RWPE2 (cell line): ENCODE results near the gene SLC1A4.

ENCODE experiments used
- ATAC-seq: fragments of 200-7000 bp; cut with Tn5 transposase; 3 replicates; pipeline ENCODE4 v1.9.1; 2021; ENCODE audit warnings: low read depth
- DNase-seq: peaks from one replicate; pipeline ENCODE4 v3.0.0-alpha.2; 2020; ENCODE audit warnings: low spot score
- H3K27ac ChIP-seq: fragments of 450-650 bp; 2 replicates; pipeline ENCODE4 v1.5.1; 2017; ENCODE audit warnings: mild to moderate bottlenecking; ENCODE audit not compliant: poor library complexity, severe bottlenecking
- H3K27me3 ChIP-seq: fragments of 250-450 bp; sonication (Bioruptor Pico); 2 replicates; pipeline ENCODE4 v1.5.1; 2021; ENCODE audit warnings: mild to moderate bottlenecking, moderate library complexity; ENCODE audit not compliant: insufficient read depth, poor library complexity, severe bottlenecking
- H3K36me3 ChIP-seq: fragments of 250-450 bp; sonication (Bioruptor Pico); 2 replicates; pipeline ENCODE4 v1.5.1; 2020; ENCODE audit warnings: low read depth, mild to moderate bottlenecking, moderate library complexity
- H3K4me1 ChIP-seq: fragments of 250-450 bp; sonication (Bioruptor Pico); 2 replicates; pipeline ENCODE4 v1.5.1; 2021; ENCODE audit warnings: mild to moderate bottlenecking, moderate library complexity; ENCODE audit not compliant: insufficient read depth, poor library complexity, severe bottlenecking
- H3K4me3 ChIP-seq: fragments of 250-450 bp; sonication (Bioruptor Pico); 2 replicates; pipeline ENCODE4 v1.5.1; 2021; ENCODE audit warnings: mild to moderate bottlenecking, moderate library complexity; ENCODE audit not compliant: severe bottlenecking
- H3K9me3 ChIP-seq: fragments of 250-450 bp; sonication (Bioruptor Pico); 2 replicates; pipeline ENCODE4 v1.5.1; 2021; ENCODE audit warnings: mild to moderate bottlenecking, moderate library complexity; ENCODE audit not compliant: severe bottlenecking
- TF ChIP-seq, protein P1 (sequence below): fragments of 450-650 bp; IDR thresholded peaks from one replicate; pipeline ENCODE4 v1.5.1; 2017; ENCODE audit warnings: mild to moderate bottlenecking, moderate library complexity; ENCODE audit not compliant: poor library complexity, severe bottlenecking

SLC1A4 gene

DNA sequence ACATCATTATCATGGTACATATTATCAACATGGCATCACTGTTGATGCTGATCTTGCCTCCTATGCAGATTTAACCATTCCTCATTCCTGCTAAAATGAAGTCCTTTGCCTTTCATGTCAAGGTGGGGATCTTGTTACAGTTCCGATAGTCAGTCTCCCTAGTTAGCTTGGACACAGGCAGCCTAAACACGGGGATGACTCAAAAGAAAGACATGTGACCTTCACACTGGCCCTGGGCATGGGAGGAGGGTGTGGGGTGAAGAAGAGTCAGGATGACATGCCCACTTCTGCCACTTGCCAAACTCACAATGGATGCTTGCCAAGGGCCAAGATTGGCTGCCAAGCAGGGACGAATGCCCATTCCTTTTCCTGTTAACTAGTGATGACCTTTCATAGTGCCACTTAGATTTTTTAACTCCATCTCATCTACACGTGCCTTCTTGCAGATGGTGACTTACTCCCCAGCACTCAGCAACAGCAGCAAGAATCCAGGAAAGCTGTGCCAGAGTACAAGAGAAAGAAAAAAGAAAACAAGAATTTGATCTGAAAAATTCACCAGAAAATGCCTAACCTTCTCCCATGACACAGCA lies 13.9 kb upstream of the SLC1A4 start:
- H3K36me3 ChIP-seq, result no peaks in the 10 kb centered on the region
- H3K27ac ChIP-seq, result no peak overlapping the region
- peaks cover 20% of the 10 kb centered on the region for H3K4me1 ChIP-seq
- DNase-seq (peak; percentile 78), ATAC-seq (peak; percentile 94)
- no peaks in the 10 kb centered on the region for H3K9me3 ChIP-seq
- no peaks in the 10 kb centered on the region for H3K27me3 ChIP-seq
- TF ChIP-seq, protein P1, sequence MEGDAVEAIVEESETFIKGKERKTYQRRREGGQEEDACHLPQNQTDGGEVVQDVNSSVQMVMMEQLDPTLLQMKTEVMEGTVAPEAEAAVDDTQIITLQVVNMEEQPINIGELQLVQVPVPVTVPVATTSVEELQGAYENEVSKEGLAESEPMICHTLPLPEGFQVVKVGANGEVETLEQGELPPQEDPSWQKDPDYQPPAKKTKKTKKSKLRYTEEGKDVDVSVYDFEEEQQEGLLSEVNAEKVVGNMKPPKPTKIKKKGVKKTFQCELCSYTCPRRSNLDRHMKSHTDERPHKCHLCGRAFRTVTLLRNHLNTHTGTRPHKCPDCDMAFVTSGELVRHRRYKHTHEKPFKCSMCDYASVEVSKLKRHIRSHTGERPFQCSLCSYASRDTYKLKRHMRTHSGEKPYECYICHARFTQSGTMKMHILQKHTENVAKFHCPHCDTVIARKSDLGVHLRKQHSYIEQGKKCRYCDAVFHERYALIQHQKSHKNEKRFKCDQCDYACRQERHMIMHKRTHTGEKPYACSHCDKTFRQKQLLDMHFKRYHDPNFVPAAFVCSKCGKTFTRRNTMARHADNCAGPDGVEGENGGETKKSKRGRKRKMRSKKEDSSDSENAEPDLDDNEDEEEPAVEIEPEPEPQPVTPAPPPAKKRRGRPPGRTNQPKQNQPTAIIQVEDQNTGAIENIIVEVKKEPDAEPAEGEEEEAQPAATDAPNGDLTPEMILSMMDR, result no peak
- no peak overlapping the region for H3K4me3 ChIP-seq

DNA sequence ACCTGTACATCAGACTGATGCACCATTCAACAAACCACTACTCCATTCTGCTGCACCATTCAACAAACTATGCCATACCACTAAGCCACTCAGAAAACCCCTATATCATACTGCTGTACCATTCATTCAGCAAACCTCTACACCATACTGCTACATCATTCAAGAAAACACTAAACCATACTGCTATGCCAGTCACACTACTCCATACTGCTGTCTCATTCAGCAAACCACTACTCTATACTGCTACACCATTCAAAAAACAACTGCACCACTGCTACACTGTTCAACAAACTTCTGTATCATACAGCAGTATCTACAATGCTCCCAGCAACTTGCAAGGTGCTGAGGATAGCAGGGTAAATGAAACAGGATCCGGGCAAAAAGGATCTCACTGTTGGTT lies 12.9 kb upstream of the SLC1A4 start:
- DNase-seq (no peak), ATAC-seq (no peak)
- TF ChIP-seq, protein P1, result no peak
- Histone ChIP-seq H3K4me3 (no peak overlapping the region), H3K9me3 (no peaks in the 10 kb centered on the region), H3K36me3 (no peaks in the 10 kb centered on the region), H3K27ac (no peak overlapping the region), H3K4me1 (peaks cover 20% of the 10 kb centered on the region), H3K27me3 (no peaks in the 10 kb centered on the region)

- H3K27ac ChIP-seq, result no peak overlapping the region
Observed at GRCh38 chr2:64978514-64979268, 10.5 kb upstream of the SLC1A4 start.

GRCh38 chr2:64979744-64980143 lies 9.5 kb upstream of the SLC1A4 start:
- H3K36me3 ChIP-seq, result no peaks in the 10 kb centered on the region
- peaks cover 17% of the 10 kb centered on the region for H3K4me1 ChIP-seq
- TF ChIP-seq, protein P1, result no peak
- H3K27ac ChIP-seq, result peak overlapping the region; percentile 30
- no peaks in the 10 kb centered on the region for H3K9me3 ChIP-seq
- H3K4me3 ChIP-seq, result no peak overlapping the region
- H3K27me3 ChIP-seq, result peaks cover 3% of the 10 kb centered on the region
- ATAC-seq (peak; percentile 38; the same call in 2 of the 3 replicates), DNase-seq (no peak)

More at GRCh38 chr2:64978514-64979268, 10.5 kb upstream of the SLC1A4 start:
- 0 out of 3 replicates have a peak, but pooled peaks have one; percentile 32 for ATAC-seq
- no peaks in the 10 kb centered on the region for H3K36me3 ChIP-seq
- H3K4me3 ChIP-seq, result no peak overlapping the region
- DNase-seq, result no peak
- TF ChIP-seq, protein P1, result no peak
- H3K9me3 ChIP-seq, result no peaks in the 10 kb centered on the region
- H3K27me3 ChIP-seq, result peaks cover 3% of the 10 kb centered on the region
- peaks cover 20% of the 10 kb centered on the region for H3K4me1 ChIP-seq

DNA sequence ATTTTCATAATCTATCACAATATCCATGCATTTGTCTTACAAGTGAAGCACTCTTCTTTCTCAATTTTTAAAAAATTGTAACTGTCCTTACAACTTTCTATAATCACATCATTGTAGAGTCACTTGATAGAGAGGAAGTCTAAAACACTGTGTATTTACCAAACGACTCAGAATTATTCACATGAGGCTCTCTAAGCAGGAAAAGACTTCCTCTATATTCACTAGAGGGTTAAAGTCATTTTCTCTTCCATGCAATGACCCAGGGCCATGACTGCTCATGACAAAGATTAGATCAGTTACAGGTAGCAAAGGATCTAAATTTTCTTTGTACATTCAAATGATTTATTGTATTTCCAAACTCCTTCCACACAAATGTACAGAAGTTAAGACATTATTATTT lies 9.0 kb upstream of the SLC1A4 start:
- DNase-seq (no peak), ATAC-seq (no peak)
- H3K27me3 ChIP-seq, result peaks cover 3% of the 10 kb centered on the region
- peak overlapping the region; percentile 30 for H3K27ac ChIP-seq
- H3K9me3 ChIP-seq, result no peaks in the 10 kb centered on the region
- TF ChIP-seq, protein P1, result no peak
- no peaks in the 10 kb centered on the region for H3K36me3 ChIP-seq
- H3K4me3 ChIP-seq, result no peak overlapping the region
- peaks cover 12% of the 10 kb centered on the region for H3K4me1 ChIP-seq
